WTC11 (cell line): Measurements from ENCODE around the gene SRD5A1. TPM values are rescaled to one million over a fixed set of nuclear protein-coding genes. Genes with fewer than 3 reads are reported as not detected.

ENCODE experiments used
- ATAC-seq: fragments of 200-7000 bp; cut with Tn5 transposase; 2 replicates; pipeline ENCODE4 v1.10.0; 2021; ENCODE audit warnings: mild to moderate bottlenecking, moderate library complexity
- CTCF ChIA-PET: fragments of 300-600 bp; sonication (Branson Sonifier 250); formaldehyde crosslinking; loops from one replicate; lab custom pipeline; 2021; ENCODE audit warnings: antibody characterized with exemption; lab: Charles Lee
- POLR2A ChIA-PET: fragments of 350-600 bp; sonication (Branson Sonifier 250); formaldehyde crosslinking; loops from one replicate; lab custom pipeline; 2021; ENCODE audit warnings: antibody characterized with exemption; lab: Charles Lee
- DNase-seq: peaks from one replicate; pipeline ENCODE4 v3.0.0; 2021; ENCODE audit warnings: low spot score
- H3K27ac Mint-ChIP-seq: 2 replicates; pipeline ENCODE4 v1.8.0; 2021; ENCODE audit warnings: mixed read lengths
- H3K27me3 Mint-ChIP-seq: 2 replicates; pipeline ENCODE4 v1.8.0; 2021; ENCODE audit warnings: low read depth, mild to moderate bottlenecking, moderate library complexity, mixed read lengths
- H3K36me3 Mint-ChIP-seq: 2 replicates; pipeline ENCODE4 v1.8.0; 2021; ENCODE audit warnings: mixed read lengths
- H3K4me1 Mint-ChIP-seq: 2 replicates; pipeline ENCODE4 v1.8.0; 2022; ENCODE audit warnings: mixed read lengths
- H3K4me3 Mint-ChIP-seq: 2 replicates; pipeline ENCODE4 v1.8.0; 2021; ENCODE audit warnings: mild to moderate bottlenecking, moderate library complexity, mixed read lengths
- H3K9me3 Mint-ChIP-seq: 2 replicates; pipeline ENCODE4 v1.8.0; 2021; ENCODE audit warnings: mixed read lengths
- CBFB ChIP-seq: sonication (generic); formaldehyde crosslinking; IDR thresholded peaks from 2 replicates; pipeline ENCODE4 v1.8.1; 2022; ENCODE audit warnings: mild to moderate bottlenecking, low read depth, missing genetic modification reagents
- FOXK1 ChIP-seq: sonication (generic); formaldehyde crosslinking; IDR thresholded peaks from 2 replicates; pipeline ENCODE4 v1.8.0; 2022; ENCODE audit warnings: mild to moderate bottlenecking, moderate library complexity, missing genetic modification reagents
- FOXP1 ChIP-seq: sonication (generic); formaldehyde crosslinking; IDR thresholded peaks from 2 replicates; pipeline ENCODE4 v1.8.0; 2022; ENCODE audit warnings: missing genetic modification reagents, mild to moderate bottlenecking, moderate library complexity, borderline replicate concordance
- MYBL2 ChIP-seq: sonication (generic); formaldehyde crosslinking; IDR thresholded peaks from 2 replicates; pipeline ENCODE4 v1.8.1; 2023; ENCODE audit warnings: mild to moderate bottlenecking, moderate library complexity, missing genetic modification reagents
- NFE2L1 ChIP-seq: sonication (generic); formaldehyde crosslinking; IDR thresholded peaks from 2 replicates; pipeline ENCODE4 v1.8.1; 2023; ENCODE audit warnings: missing genetic modification reagents
- NR2C2 ChIP-seq: sonication (generic); formaldehyde crosslinking; IDR thresholded peaks from 2 replicates; pipeline ENCODE4 v1.8.0; 2022; ENCODE audit warnings: mild to moderate bottlenecking, missing genetic modification reagents
- TEAD4 ChIP-seq: sonication (generic); formaldehyde crosslinking; IDR thresholded peaks from 2 replicates; pipeline ENCODE4 v1.8.0; 2022; ENCODE audit warnings: mild to moderate bottlenecking, missing genetic modification reagents
- TP53 ChIP-seq: sonication (generic); formaldehyde crosslinking; IDR thresholded peaks from 2 replicates; pipeline ENCODE4 v1.8.1; 2023; ENCODE audit warnings: mild to moderate bottlenecking, missing genetic modification reagents
- ZBTB21 ChIP-seq: sonication (generic); formaldehyde crosslinking; IDR thresholded peaks from 2 replicates; pipeline ENCODE4 v1.8.1; 2023; ENCODE audit warnings: mild to moderate bottlenecking, missing genetic modification reagents, borderline replicate concordance
- total RNA-seq: library from RNA; stranded (reverse); gene quantifications from 3 replicates; pipeline ENCODE4 v1.2.3, GENCODE V29; 2021
- TF ChIP-seq, protein P1 (sequence below): sonication (generic); formaldehyde crosslinking; IDR thresholded peaks from 2 replicates; pipeline ENCODE4 v1.8.0; 2023; ENCODE audit warnings: mild to moderate bottlenecking, missing genetic modification reagents
- TF ChIP-seq, protein P2 (sequence below): fragments of 250-450 bp; sonication (Bioruptor Pico); IDR thresholded peaks from 2 replicates; pipeline ENCODE4 v1.9.0; 2021; ENCODE audit warnings: mild to moderate bottlenecking
- TF ChIP-seq, protein P3 (sequence below): sonication (generic); formaldehyde crosslinking; IDR thresholded peaks from 2 replicates; pipeline ENCODE4 v1.8.0; 2022; ENCODE audit warnings: mild to moderate bottlenecking, missing genetic modification reagents
- TF ChIP-seq, protein P4 (sequence below): sonication (generic); formaldehyde crosslinking; IDR thresholded peaks from 2 replicates; pipeline ENCODE4 v1.8.1; 2023; ENCODE audit warnings: mild to moderate bottlenecking, missing genetic modification reagents, moderate library complexity
- TF ChIP-seq, protein P5 (sequence below): sonication (generic); formaldehyde crosslinking; IDR thresholded peaks from 2 replicates; pipeline ENCODE4 v1.8.0; 2023; ENCODE audit warnings: missing genetic modification reagents
- TF ChIP-seq, protein P6 (sequence below): sonication (generic); formaldehyde crosslinking; IDR thresholded peaks from 2 replicates; pipeline ENCODE4 v1.8.1; 2023; ENCODE audit warnings: mild to moderate bottlenecking, moderate library complexity, missing genetic modification reagents
- TF ChIP-seq, protein P7 (sequence below): sonication (generic); formaldehyde crosslinking; IDR thresholded peaks from 2 replicates; pipeline ENCODE4 v1.8.0; 2023; ENCODE audit warnings: missing genetic modification reagents, mild to moderate bottlenecking, borderline replicate concordance
- TF ChIP-seq, protein P8 (sequence below): fragments of 250-450 bp; sonication (Bioruptor Pico); IDR thresholded peaks from 2 replicates; pipeline ENCODE4 v2.1.2; 2022; ENCODE audit warnings: mild to moderate bottlenecking, moderate library complexity

Gene SRD5A1
- total RNA-seq, 1 experiment from 2014 or later = 36.9 TPM

DNA sequence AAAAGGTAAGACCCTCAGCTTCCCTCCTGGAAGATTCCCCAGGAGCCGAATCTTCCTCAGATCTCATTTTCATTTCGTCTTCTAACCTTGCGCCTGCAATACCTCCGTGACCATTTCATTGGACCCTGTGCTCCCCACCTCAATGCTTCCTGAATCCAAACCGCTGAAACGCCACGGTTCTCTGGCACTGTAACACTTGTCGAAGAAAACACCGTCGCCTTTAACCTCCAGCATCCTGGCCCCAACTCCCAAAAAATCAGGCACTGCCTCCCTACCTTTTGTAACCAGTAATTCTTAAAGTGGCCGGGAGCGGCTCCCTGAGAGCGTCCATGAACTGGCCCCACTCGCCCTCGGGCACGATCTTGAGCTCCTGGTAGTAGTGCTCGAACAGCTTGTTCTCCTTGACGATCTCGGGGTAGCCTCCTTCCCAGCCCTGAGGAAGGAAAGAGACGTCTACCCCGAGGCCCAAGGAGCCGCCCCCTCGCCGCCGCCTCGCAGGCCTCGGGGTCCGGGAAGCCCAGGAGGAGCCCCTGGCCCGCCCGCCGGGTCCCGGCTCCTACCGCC is 834 bp upstream of the SRD5A1 start (continued):
- TF ChIP-seq, protein P1, sequence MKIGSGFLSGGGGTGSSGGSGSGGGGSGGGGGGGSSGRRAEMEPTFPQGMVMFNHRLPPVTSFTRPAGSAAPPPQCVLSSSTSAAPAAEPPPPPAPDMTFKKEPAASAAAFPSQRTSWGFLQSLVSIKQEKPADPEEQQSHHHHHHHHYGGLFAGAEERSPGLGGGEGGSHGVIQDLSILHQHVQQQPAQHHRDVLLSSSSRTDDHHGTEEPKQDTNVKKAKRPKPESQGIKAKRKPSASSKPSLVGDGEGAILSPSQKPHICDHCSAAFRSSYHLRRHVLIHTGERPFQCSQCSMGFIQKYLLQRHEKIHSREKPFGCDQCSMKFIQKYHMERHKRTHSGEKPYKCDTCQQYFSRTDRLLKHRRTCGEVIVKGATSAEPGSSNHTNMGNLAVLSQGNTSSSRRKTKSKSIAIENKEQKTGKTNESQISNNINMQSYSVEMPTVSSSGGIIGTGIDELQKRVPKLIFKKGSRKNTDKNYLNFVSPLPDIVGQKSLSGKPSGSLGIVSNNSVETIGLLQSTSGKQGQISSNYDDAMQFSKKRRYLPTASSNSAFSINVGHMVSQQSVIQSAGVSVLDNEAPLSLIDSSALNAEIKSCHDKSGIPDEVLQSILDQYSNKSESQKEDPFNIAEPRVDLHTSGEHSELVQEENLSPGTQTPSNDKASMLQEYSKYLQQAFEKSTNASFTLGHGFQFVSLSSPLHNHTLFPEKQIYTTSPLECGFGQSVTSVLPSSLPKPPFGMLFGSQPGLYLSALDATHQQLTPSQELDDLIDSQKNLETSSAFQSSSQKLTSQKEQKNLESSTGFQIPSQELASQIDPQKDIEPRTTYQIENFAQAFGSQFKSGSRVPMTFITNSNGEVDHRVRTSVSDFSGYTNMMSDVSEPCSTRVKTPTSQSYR = no peak
- no peak for TF ChIP-seq CBFB (CRISPR knock-in tag)
- TF ChIP-seq, protein P2, sequence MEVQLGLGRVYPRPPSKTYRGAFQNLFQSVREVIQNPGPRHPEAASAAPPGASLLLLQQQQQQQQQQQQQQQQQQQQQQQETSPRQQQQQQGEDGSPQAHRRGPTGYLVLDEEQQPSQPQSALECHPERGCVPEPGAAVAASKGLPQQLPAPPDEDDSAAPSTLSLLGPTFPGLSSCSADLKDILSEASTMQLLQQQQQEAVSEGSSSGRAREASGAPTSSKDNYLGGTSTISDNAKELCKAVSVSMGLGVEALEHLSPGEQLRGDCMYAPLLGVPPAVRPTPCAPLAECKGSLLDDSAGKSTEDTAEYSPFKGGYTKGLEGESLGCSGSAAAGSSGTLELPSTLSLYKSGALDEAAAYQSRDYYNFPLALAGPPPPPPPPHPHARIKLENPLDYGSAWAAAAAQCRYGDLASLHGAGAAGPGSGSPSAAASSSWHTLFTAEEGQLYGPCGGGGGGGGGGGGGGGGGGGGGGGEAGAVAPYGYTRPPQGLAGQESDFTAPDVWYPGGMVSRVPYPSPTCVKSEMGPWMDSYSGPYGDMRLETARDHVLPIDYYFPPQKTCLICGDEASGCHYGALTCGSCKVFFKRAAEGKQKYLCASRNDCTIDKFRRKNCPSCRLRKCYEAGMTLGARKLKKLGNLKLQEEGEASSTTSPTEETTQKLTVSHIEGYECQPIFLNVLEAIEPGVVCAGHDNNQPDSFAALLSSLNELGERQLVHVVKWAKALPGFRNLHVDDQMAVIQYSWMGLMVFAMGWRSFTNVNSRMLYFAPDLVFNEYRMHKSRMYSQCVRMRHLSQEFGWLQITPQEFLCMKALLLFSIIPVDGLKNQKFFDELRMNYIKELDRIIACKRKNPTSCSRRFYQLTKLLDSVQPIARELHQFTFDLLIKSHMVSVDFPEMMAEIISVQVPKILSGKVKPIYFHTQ = no peak
- TF ChIP-seq NFE2L1 (CRISPR knock-in tag) = no peak
- TF ChIP-seq, protein P3, sequence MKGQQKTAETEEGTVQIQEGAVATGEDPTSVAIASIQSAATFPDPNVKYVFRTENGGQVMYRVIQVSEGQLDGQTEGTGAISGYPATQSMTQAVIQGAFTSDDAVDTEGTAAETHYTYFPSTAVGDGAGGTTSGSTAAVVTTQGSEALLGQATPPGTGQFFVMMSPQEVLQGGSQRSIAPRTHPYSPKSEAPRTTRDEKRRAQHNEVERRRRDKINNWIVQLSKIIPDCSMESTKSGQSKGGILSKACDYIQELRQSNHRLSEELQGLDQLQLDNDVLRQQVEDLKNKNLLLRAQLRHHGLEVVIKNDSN (CRISPR knock-in tag) = no peak
- TF ChIP-seq, protein P4, sequence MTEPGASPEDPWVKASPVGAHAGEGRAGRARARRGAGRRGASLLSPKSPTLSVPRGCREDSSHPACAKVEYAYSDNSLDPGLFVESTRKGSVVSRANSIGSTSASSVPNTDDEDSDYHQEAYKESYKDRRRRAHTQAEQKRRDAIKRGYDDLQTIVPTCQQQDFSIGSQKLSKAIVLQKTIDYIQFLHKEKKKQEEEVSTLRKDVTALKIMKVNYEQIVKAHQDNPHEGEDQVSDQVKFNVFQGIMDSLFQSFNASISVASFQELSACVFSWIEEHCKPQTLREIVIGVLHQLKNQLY (CRISPR knock-in tag) = no peak
- TF ChIP-seq, all 79 proteins: peak for 0

DNA sequence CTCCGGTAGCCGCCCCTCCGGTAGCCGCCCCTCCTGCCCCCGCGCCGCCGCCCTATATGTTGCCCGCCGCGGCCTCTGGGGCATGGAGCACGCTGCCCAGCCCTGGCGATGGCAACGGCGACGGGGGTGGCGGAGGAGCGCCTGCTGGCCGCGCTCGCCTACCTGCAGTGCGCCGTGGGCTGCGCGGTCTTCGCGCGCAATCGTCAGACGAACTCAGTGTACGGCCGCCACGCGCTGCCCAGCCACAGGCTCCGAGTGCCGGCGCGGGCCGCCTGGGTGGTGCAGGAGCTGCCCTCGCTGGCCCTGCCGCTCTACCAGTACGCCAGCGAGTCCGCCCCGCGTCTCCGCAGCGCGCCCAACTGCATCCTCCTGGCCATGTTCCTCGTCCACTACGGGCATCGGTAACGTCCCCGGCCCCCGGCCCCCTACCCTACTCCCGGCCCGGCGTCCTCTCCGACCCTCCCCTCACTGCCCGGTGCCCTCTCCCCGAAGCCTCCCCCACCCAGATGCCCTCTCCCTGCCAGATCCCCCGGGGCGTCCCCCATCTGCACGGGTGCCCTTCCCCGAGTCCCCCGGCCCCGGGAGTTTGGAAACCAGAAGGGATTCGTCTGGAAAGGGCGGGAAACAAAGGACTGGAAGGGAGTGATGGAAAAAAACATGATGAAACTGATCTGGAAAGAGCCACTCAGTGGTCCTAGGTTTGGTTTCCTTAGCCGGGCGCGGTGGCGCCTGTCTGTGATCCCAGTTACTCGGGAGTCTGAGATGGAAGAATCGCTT is 417 bp downstream of the SRD5A1 start:
- ATAC-seq = peak; percentile 45
- Mint-ChIP-seq H3K27me3 (no peaks in the 10 kb centered on the region), H3K27ac (no peak overlapping the region), H3K4me1 (peaks cover 16% of the 10 kb centered on the region), H3K9me3 (no peaks in the 10 kb centered on the region), H3K4me3 (peak overlapping the region; percentile 94), H3K36me3 (peaks cover 35% of the 10 kb centered on the region)
- DNase-seq = peak; percentile 52
- ChIA-PET CTCF (interaction anchor here (0.8 to 2.1 kb wide), 3 partner anchors 95 to 126 kb away, joined by 3 to 7 read pairs (median 5); no protein-coding TSS in a partner anchor), POLR2A (interaction anchor here (0.8 to 1.1 kb wide), 2 partner anchors 9 to 124 kb away, joined by 3 read pairs; no protein-coding TSS in a partner anchor)
- TF ChIP-seq, protein P5, sequence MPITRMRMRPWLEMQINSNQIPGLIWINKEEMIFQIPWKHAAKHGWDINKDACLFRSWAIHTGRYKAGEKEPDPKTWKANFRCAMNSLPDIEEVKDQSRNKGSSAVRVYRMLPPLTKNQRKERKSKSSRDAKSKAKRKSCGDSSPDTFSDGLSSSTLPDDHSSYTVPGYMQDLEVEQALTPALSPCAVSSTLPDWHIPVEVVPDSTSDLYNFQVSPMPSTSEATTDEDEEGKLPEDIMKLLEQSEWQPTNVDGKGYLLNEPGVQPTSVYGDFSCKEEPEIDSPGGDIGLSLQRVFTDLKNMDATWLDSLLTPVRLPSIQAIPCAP = peak; percentile 71; the same call in 1 of the 2 replicates
- TF ChIP-seq FOXP1 (peak; percentile 26; the same call in 1 of the 2 replicates), ZBTB21 (CRISPR knock-in tag) (peak; percentile 77; the same call in 1 of the 2 replicates), NR2C2 (CRISPR knock-in tag) (no peak), TP53 (CRISPR knock-in tag) (0 out of 2 replicates have a peak, but pooled peaks have one; percentile 29), MYBL2 (CRISPR knock-in tag) (0 out of 2 replicates have a peak, but pooled peaks have one; percentile 31), TEAD4 (CRISPR knock-in tag) (no peak), FOXK1 (CRISPR knock-in tag) (0 out of 2 replicates have a peak, but pooled peaks have one; percentile 17)
- TF ChIP-seq, protein P6, sequence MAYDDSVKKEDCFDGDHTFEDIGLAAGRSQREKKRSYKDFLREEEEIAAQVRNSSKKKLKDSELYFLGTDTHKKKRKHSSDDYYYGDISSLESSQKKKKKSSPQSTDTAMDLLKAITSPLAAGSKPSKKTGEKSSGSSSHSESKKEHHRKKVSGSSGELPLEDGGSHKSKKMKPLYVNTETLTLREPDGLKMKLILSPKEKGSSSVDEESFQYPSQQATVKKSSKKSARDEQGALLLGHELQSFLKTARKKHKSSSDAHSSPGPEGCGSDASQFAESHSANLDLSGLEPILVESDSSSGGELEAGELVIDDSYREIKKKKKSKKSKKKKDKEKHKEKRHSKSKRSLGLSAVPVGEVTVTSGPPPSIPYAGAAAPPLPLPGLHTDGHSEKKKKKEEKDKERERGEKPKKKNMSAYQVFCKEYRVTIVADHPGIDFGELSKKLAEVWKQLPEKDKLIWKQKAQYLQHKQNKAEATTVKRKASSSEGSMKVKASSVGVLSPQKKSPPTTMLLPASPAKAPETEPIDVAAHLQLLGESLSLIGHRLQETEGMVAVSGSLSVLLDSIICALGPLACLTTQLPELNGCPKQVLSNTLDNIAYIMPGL = peak; percentile 49; the same call in 1 of the 2 replicates
- TF ChIP-seq, protein P7, sequence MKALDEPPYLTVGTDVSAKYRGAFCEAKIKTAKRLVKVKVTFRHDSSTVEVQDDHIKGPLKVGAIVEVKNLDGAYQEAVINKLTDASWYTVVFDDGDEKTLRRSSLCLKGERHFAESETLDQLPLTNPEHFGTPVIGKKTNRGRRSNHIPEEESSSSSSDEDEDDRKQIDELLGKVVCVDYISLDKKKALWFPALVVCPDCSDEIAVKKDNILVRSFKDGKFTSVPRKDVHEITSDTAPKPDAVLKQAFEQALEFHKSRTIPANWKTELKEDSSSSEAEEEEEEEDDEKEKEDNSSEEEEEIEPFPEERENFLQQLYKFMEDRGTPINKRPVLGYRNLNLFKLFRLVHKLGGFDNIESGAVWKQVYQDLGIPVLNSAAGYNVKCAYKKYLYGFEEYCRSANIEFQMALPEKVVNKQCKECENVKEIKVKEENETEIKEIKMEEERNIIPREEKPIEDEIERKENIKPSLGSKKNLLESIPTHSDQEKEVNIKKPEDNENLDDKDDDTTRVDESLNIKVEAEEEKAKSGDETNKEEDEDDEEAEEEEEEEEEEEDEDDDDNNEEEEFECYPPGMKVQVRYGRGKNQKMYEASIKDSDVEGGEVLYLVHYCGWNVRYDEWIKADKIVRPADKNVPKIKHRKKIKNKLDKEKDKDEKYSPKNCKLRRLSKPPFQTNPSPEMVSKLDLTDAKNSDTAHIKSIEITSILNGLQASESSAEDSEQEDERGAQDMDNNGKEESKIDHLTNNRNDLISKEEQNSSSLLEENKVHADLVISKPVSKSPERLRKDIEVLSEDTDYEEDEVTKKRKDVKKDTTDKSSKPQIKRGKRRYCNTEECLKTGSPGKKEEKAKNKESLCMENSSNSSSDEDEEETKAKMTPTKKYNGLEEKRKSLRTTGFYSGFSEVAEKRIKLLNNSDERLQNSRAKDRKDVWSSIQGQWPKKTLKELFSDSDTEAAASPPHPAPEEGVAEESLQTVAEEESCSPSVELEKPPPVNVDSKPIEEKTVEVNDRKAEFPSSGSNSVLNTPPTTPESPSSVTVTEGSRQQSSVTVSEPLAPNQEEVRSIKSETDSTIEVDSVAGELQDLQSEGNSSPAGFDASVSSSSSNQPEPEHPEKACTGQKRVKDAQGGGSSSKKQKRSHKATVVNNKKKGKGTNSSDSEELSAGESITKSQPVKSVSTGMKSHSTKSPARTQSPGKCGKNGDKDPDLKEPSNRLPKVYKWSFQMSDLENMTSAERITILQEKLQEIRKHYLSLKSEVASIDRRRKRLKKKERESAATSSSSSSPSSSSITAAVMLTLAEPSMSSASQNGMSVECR = peak; percentile 56; the same call in 1 of the 2 replicates
- TF ChIP-seq, protein P8, sequence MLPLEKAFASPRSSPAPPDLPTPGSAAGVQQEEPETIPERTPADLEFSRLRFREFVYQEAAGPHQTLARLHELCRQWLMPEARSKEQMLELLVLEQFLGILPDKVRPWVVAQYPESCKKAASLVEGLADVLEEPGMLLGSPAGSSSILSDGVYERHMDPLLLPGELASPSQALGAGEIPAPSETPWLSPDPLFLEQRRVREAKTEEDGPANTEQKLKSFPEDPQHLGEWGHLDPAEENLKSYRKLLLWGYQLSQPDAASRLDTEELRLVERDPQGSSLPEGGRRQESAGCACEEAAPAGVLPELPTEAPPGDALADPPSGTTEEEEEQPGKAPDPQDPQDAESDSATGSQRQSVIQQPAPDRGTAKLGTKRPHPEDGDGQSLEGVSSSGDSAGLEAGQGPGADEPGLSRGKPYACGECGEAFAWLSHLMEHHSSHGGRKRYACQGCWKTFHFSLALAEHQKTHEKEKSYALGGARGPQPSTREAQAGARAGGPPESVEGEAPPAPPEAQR (CRISPR knock-in tag) = no peak
- TF ChIP-seq, all 79 proteins: peak for 8
